H9 (cell line): ENCODE measurements around the gene LSMEM2. TPM values are rescaled to one million over a fixed set of nuclear protein-coding genes. Genes with fewer than 3 reads are reported as not detected.

Experiments
- DNase-seq: peaks from one replicate; pipeline ENCODE4 v3.0.0-alpha.2; 2017
- H2AFZ ChIP-seq: one replicate; pipeline ENCODE4 v1.6.1; 2013; ENCODE audit warnings: mild to moderate bottlenecking, low read length, control low read depth, moderate library complexity
- H2AK5ac ChIP-seq: 2 replicates; pipeline ENCODE4 v1.6.1; 2013; ENCODE audit warnings: low read length, control low read depth, mixed read lengths; ENCODE audit not compliant: insufficient read length
- H2BK120ac ChIP-seq: one replicate; pipeline ENCODE4 v1.6.1; 2013; ENCODE audit warnings: low read depth, mild to moderate bottlenecking, low read length, control low read depth, inconsistent platforms; ENCODE audit not compliant: poor library complexity, severe bottlenecking
- H2BK12ac ChIP-seq: 2 replicates; pipeline ENCODE4 v1.6.1; 2013; ENCODE audit warnings: low read length, control low read depth, mixed read lengths, low read depth; ENCODE audit not compliant: insufficient read length
- H2BK15ac ChIP-seq: 2 replicates; pipeline ENCODE4 v1.6.1; 2013; ENCODE audit warnings: low read depth, low read length, control low read depth
- H2BK20ac ChIP-seq: one replicate; pipeline ENCODE4 v1.6.1; 2013; ENCODE audit warnings: low read depth, mild to moderate bottlenecking, low read length, control low read depth, inconsistent platforms; ENCODE audit not compliant: poor library complexity, severe bottlenecking
- H2BK5ac ChIP-seq: 2 replicates; pipeline ENCODE4 v1.6.1; 2013; ENCODE audit warnings: low read length, control low read depth, mixed read lengths; ENCODE audit not compliant: insufficient read length
- H3K14ac ChIP-seq: 2 replicates; pipeline ENCODE4 v1.6.1; 2013; ENCODE audit warnings: low read length, control low read depth; ENCODE audit not compliant: insufficient read depth
- H3K18ac ChIP-seq: 2 replicates; pipeline ENCODE4 v1.6.1; 2013; ENCODE audit warnings: low read depth, mild to moderate bottlenecking, mixed read lengths, low read length, control low read depth; ENCODE audit not compliant: insufficient read length
- H3K23ac ChIP-seq: 2 replicates; pipeline ENCODE4 v1.6.1; 2013; ENCODE audit warnings: low read length, control low read depth, mixed read lengths, low read depth; ENCODE audit not compliant: insufficient read length
- H3K23me2 ChIP-seq: 2 replicates; pipeline ENCODE4 v1.6.1; 2013; ENCODE audit warnings: low read depth, mild to moderate bottlenecking, mixed read lengths, low read length, control low read depth; ENCODE audit not compliant: insufficient read length, poor library complexity, severe bottlenecking
- H3K27ac ChIP-seq: 2 replicates; pipeline ENCODE4 v1.5.1; 2013; ENCODE audit warnings: low read length, control low read depth, mixed read lengths, low read depth; ENCODE audit not compliant: insufficient read length
- H3K27me3 ChIP-seq: 2 replicates; pipeline ENCODE4 v1.6.1; 2013; ENCODE audit warnings: low read length, control low read depth, inconsistent platforms; ENCODE audit not compliant: insufficient read depth
- H3K4ac ChIP-seq: 2 replicates; pipeline ENCODE4 v1.6.1; 2013; ENCODE audit warnings: low read depth, mild to moderate bottlenecking, control low read depth, inconsistent platforms, low read length, moderate library complexity
- H3K4me1 ChIP-seq: 2 replicates; pipeline ENCODE4 v1.6.1; 2013; ENCODE audit warnings: low read length, control low read depth, inconsistent platforms; ENCODE audit not compliant: insufficient read depth
- H3K4me2 ChIP-seq: 2 replicates; pipeline ENCODE4 v1.6.1; 2013; ENCODE audit warnings: low read length, control low read depth, mixed read lengths; ENCODE audit not compliant: insufficient read length, insufficient read depth
- H3K56ac ChIP-seq: 2 replicates; pipeline ENCODE4 v1.6.1; 2013; ENCODE audit warnings: low read depth, mild to moderate bottlenecking, mixed read lengths, low read length, control low read depth; ENCODE audit not compliant: insufficient read length
- H3K79me1 ChIP-seq: 2 replicates; pipeline ENCODE4 v1.6.1; 2013; ENCODE audit warnings: low read depth, mild to moderate bottlenecking, moderate library complexity, low read length, control low read depth, inconsistent platforms; ENCODE audit not compliant: insufficient read depth, poor library complexity, severe bottlenecking
- H3K79me2 ChIP-seq: 2 replicates; pipeline ENCODE4 v1.6.1; 2013; ENCODE audit warnings: low read length, control low read depth, inconsistent platforms; ENCODE audit not compliant: insufficient read depth
- H3K9ac ChIP-seq: 2 replicates; pipeline ENCODE4 v1.6.1; 2013; ENCODE audit warnings: low read length, control low read depth, mixed read lengths; ENCODE audit not compliant: insufficient read length; ENCODE audit errors: extremely low read depth
- H3K9me3 ChIP-seq: one replicate; pipeline ENCODE4 v1.6.1; 2013; ENCODE audit warnings: low read depth, low read length, inconsistent platforms; ENCODE audit not compliant: control insufficient read depth
- H3T11ph ChIP-seq: one replicate; pipeline ENCODE4 v1.6.1; 2013; ENCODE audit warnings: mild to moderate bottlenecking, low read length, control low read depth, inconsistent platforms
- H4K20me1 ChIP-seq: one replicate; pipeline ENCODE4 v1.6.1; 2013; ENCODE audit not compliant: control insufficient read depth, insufficient read length, insufficient read depth
- H4K5ac ChIP-seq: 2 replicates; pipeline ENCODE4 v1.6.1; 2013; ENCODE audit warnings: low read depth, mild to moderate bottlenecking, mixed read lengths, low read length, control low read depth; ENCODE audit not compliant: insufficient read length
- H4K8ac ChIP-seq: replicated peaks from 2 replicates; pipeline ENCODE4 v1.6.1; 2013; ENCODE audit warnings: low read length, control low read depth, mixed read lengths, low read depth; ENCODE audit not compliant: insufficient read length
- H4K91ac ChIP-seq: 2 replicates; pipeline ENCODE4 v1.6.1; 2013; ENCODE audit warnings: low read depth, mild to moderate bottlenecking, moderate library complexity, mixed read lengths, low read length, control low read depth; ENCODE audit not compliant: insufficient read length
- H3K27ac Mint-ChIP-seq, 3 experiments: 2 replicates in 2 of 3; 3 replicates in 1 of 3; pipeline ENCODE4 v1.8.0; 2020 to 2021; ENCODE audit warnings: mixed read lengths in 3 of 3, mild to moderate bottlenecking in 1 of 3, moderate library complexity in 1 of 3
- H3K27me3 Mint-ChIP-seq: 2 replicates; pipeline ENCODE4 v1.8.0; 2021; ENCODE audit warnings: low read depth, mild to moderate bottlenecking, moderate library complexity, mixed read lengths
- H3K36me3 Mint-ChIP-seq, 3 experiments: 2 replicates in 2 of 3; 3 replicates in 1 of 3; pipeline ENCODE4 v1.8.0; 2020 to 2021; ENCODE audit warnings: low read depth in 3 of 3, mixed read lengths in 3 of 3; ENCODE audit not compliant: insufficient read depth in 1 of 3
- H3K4me1 Mint-ChIP-seq, 2 experiments: 2 replicates each; pipeline ENCODE4 v1.8.0; 2020; ENCODE audit warnings: mixed read lengths in 2 of 2
- H3K4me3 Mint-ChIP-seq, 2 experiments: 2 replicates in 1 of 2; 3 replicates in 1 of 2; pipeline ENCODE4 v1.8.0; 2020 to 2021; ENCODE audit warnings: mild to moderate bottlenecking in 2 of 2, mixed read lengths in 2 of 2, moderate library complexity in 1 of 2
- H3K9me3 Mint-ChIP-seq, 2 experiments: 2 replicates in 1 of 2; 3 replicates in 1 of 2; pipeline ENCODE4 v1.8.0; 2020; ENCODE audit warnings: mild to moderate bottlenecking in 2 of 2, mixed read lengths in 2 of 2, moderate library complexity in 1 of 2
- WGBS: extraction: QIAGEN DNeasy Blood & Tissue Kit; methylation state at CpG from one replicate; pipeline ENCODE4 v1.1.7; 2013; ENCODE audit warnings: missing lambda C conversion rate, low lambda C conversion rate, mixed read lengths; ENCODE audit not compliant: insufficient read length; ENCODE audit errors: extremely low coverage; 5-methylcytosine and 5-hydroxymethylcytosine counted together
- total RNA-seq: library from RNA; stranded (reverse); gene quantifications from 2 replicates; pipeline ENCODE4 v1.2.1, GENCODE V29; 2021
- TF ChIP-seq, protein P1 (sequence below): fragments of 200-600 bp; sonication (generic); conservative IDR thresholded peaks from 3 replicates; pipeline ENCODE4 v1.8.0; 2021; ENCODE audit warnings: antibody characterized with exemption, mild to moderate bottlenecking

The LSMEM2 gene
- total RNA-seq, 1 experiment from 2014 or later: 0.50 TPM

DNA sequence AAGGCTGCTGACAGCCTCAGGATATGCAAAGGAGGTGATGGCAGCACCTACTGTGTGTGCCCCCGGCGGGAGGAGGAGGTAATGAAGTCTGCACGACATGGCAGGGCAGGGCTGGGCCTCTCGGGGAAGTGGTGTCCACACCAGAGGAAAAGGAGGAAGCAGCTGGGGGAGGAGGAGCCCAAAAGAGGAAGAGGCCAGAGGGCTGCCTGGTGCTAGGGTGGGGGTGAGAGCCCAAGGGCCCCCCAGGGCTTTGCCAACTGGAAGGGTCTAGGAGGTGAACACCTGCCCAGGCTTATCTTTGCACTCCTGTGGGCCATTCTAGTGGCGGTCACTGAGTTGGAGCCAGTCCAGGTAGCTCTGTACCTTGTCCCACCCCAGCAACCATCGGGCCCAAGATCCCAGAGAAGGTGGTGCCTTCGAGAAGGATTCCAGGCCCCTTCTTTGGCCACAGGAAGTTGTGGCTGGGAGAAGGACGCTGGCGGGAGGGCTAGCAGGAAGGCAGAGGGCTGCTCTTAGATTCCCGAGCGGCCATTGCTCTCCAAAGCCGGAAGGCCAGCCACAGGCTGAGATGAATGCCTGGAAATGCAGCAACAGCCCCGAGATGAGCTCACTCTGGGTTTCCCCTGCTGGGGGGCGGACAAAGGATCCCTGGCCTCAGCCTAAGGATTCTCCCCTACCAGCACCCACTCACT lies 35.9 kb upstream of the LSMEM2 start:
- H3K56ac ChIP-seq: no peak overlapping the region
- H4K20me1 ChIP-seq: no peaks in the 10 kb centered on the region
- no peak for DNase-seq
- peaks cover 76 to 89% of the 10 kb centered on the region in 2 experiments for H3K4me1 Mint-ChIP-seq
- H3K4me1 ChIP-seq: peaks cover 15% of the 10 kb centered on the region; the same call in 1 of the 2 replicates
- TF ChIP-seq, protein P1, sequence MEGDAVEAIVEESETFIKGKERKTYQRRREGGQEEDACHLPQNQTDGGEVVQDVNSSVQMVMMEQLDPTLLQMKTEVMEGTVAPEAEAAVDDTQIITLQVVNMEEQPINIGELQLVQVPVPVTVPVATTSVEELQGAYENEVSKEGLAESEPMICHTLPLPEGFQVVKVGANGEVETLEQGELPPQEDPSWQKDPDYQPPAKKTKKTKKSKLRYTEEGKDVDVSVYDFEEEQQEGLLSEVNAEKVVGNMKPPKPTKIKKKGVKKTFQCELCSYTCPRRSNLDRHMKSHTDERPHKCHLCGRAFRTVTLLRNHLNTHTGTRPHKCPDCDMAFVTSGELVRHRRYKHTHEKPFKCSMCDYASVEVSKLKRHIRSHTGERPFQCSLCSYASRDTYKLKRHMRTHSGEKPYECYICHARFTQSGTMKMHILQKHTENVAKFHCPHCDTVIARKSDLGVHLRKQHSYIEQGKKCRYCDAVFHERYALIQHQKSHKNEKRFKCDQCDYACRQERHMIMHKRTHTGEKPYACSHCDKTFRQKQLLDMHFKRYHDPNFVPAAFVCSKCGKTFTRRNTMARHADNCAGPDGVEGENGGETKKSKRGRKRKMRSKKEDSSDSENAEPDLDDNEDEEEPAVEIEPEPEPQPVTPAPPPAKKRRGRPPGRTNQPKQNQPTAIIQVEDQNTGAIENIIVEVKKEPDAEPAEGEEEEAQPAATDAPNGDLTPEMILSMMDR: peak; percentile 31; the same call in 1 of the 3 replicates
- no CpG with 5 or more reads among the region's 14 CpGs for WGBS
- no peak overlapping the region for H4K91ac ChIP-seq
- no peaks in the 10 kb centered on the region for H3K9me3 ChIP-seq
- peaks cover 26% of the 10 kb centered on the region; the same call in 1 of the 2 replicates for H3K79me2 ChIP-seq
- peak overlapping the region in 1 of 2 experiments; percentile 73; a peak in 3 of 5 replicates for H3K4me3 Mint-ChIP-seq
- no peak overlapping the region for H3K4me2 ChIP-seq
- H2BK12ac ChIP-seq: no peak overlapping the region
- H3K9ac ChIP-seq: no peak overlapping the region
- H3K23ac ChIP-seq: no peak overlapping the region
- no peak overlapping the region for H2BK15ac ChIP-seq
- no peak overlapping the region for H3T11ph ChIP-seq
- peak overlapping the region; percentile 38; the same call in 1 of the 2 replicates for H3K14ac ChIP-seq
- no peak overlapping the region for H2AFZ ChIP-seq
- peak overlapping the region; percentile 95 to 99 (median 96) for H3K27ac Mint-ChIP-seq
- no peak overlapping the region for H2AK5ac ChIP-seq
- no peak overlapping the region for H3K27ac ChIP-seq
- H2BK120ac ChIP-seq: no peak overlapping the region
- no peak overlapping the region for H2BK20ac ChIP-seq
- no peak overlapping the region for H2BK5ac ChIP-seq
- H4K8ac ChIP-seq: no peak overlapping the region
- peaks cover 9% of the 10 kb centered on the region for H3K79me1 ChIP-seq
- H3K4ac ChIP-seq: no peak overlapping the region
- no peak overlapping the region for H4K5ac ChIP-seq
- H3K9me3 Mint-ChIP-seq: no peaks in the 10 kb centered on the region
- H3K18ac ChIP-seq: no peak overlapping the region
- H3K27me3 Mint-ChIP-seq: no peaks in the 10 kb centered on the region
- peaks cover 3% of the 10 kb centered on the region for H3K23me2 ChIP-seq
- peaks cover 4 to 25% (median 25%) of the 10 kb centered on the region in 3 experiments; a peak in 5 of 7 replicates for H3K36me3 Mint-ChIP-seq
- no peaks in the 10 kb centered on the region for H3K27me3 ChIP-seq
